ENCODE results near the gene ZFAND3.

The ZFAND3 gene

GRCh38 chr6:38142178-38142902 is 322.8 kb downstream of the ZFAND3 start:
- H3K27me3 ChIP-seq (ENCODE audit: control insufficient read depth, insufficient read depth, low read length) = no peaks in the 10 kb centered on the region
- no peaks in the 10 kb centered on the region for H3K4me1 ChIP-seq (ENCODE audit: control insufficient read depth, insufficient read depth, low read length)
- no peak overlapping the region for H3K9ac ChIP-seq (ENCODE audit: low read length)
- H3K27ac ChIP-seq (ENCODE audit: low read depth, low read length) = no peak overlapping the region
- H3K4me3 ChIP-seq (ENCODE audit: low read length) = no peak overlapping the region
- H3K36me3 ChIP-seq (ENCODE audit: control insufficient read depth, insufficient read depth, low read length) = no peaks in the 10 kb centered on the region

DNA sequence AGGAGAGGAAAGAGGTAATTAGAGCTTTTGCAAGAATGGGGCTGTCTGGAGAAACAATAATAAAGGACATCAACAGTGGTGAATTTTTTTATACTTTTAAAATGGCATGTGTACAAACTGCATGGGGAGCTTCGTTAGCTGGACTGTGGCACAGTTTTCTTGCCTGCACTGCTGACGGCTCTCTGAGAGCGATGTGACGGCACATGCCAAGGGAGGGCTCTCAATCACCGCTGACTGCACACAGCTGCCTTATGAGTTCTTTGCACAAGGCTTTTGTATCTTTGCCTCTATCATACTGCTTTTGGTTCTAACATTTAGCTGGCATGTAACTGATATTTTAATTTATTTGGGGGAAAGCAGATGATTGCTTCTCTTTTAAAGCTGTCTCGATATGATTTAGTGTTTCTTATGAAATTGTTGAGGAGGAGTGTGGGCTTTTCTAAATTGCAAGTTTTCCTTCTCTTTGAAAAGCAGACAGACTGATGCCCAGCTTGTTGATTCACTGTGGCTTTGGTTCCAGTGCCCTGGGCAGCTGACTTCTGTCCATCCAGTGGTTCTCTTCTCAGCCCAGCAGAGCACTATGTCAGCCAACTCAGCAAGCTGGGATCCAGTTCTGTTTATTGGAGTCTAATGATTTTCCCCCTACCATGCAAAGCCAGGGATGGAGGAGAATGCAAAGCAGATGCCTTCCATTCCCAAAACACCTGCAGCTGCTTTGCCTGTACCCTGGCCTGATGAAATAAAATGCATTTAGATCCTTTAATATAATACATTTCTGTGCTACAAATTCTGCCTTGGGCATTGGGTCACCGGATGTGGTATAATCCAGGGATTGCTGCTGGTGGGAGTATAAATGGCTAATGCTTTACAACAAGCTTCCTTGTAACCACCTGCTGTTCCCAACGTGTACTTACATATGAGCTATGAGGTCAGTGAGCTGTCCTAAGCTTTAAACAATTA is 323.9 kb downstream of the ZFAND3 start:
- H3K9ac ChIP-seq (ENCODE audit: low read length) = no peak overlapping the region
- no peaks in the 10 kb centered on the region for H3K36me3 ChIP-seq (ENCODE audit: control insufficient read depth, insufficient read depth, low read length)
- no peak overlapping the region for H3K4me3 ChIP-seq (ENCODE audit: low read length)
- no peaks in the 10 kb centered on the region for H3K27me3 ChIP-seq (ENCODE audit: control insufficient read depth, insufficient read depth, low read length)
- no peak overlapping the region for H3K27ac ChIP-seq (ENCODE audit: low read depth, low read length)
- H3K4me1 ChIP-seq (ENCODE audit: control insufficient read depth, insufficient read depth, low read length) = no peaks in the 10 kb centered on the region

GRCh38 chr6:38144365-38144945 is 324.9 kb downstream of the ZFAND3 start:
- H3K36me3 ChIP-seq (ENCODE audit: control insufficient read depth, insufficient read depth, low read length) = no peaks in the 10 kb centered on the region
- no peak overlapping the region for H3K27ac ChIP-seq (ENCODE audit: low read depth, low read length)

GRCh38 chr6:38146021-38146733 is 326.6 kb downstream of the ZFAND3 start:
- H3K27ac ChIP-seq (ENCODE audit: low read depth, low read length) = no peak overlapping the region
- no peak overlapping the region for H3K9ac ChIP-seq (ENCODE audit: low read length)
- H3K36me3 ChIP-seq (ENCODE audit: control insufficient read depth, insufficient read depth, low read length) = no peaks in the 10 kb centered on the region
- no peaks in the 10 kb centered on the region for H3K27me3 ChIP-seq (ENCODE audit: control insufficient read depth, insufficient read depth, low read length)
- H3K4me3 ChIP-seq (ENCODE audit: low read length) = no peak overlapping the region
- H3K4me1 ChIP-seq (ENCODE audit: control insufficient read depth, insufficient read depth, low read length) = no peaks in the 10 kb centered on the region

More at GRCh38 chr6:38144365-38144945, 324.9 kb downstream of the ZFAND3 start:
- H3K4me3 ChIP-seq (ENCODE audit: low read length) = no peak overlapping the region
- H3K27me3 ChIP-seq (ENCODE audit: control insufficient read depth, insufficient read depth, low read length) = no peaks in the 10 kb centered on the region
- no peak overlapping the region for H3K9ac ChIP-seq (ENCODE audit: low read length)
- no peaks in the 10 kb centered on the region for H3K4me1 ChIP-seq (ENCODE audit: control insufficient read depth, insufficient read depth, low read length)

DNA sequence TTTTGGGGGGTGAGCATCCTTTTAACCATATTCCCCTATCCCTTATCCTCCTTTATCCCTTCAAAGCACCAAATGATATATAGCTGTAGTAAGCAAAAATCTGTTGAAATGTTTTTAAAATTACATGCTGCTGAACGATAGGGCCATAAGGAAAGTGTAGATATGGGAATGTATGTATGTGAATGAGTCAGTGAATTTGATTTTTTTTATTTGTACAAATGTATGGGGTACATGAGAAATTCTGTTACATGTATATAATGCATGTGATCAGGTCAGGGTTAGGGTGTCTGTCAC is 327.2 kb downstream of the ZFAND3 start:
- Histone ChIP-seq H3K4me1 (ENCODE audit: control insufficient read depth, insufficient read depth, low read length) (no peaks in the 10 kb centered on the region), H3K9ac (ENCODE audit: low read length) (no peak overlapping the region), H3K27me3 (ENCODE audit: control insufficient read depth, insufficient read depth, low read length) (no peaks in the 10 kb centered on the region)

GRCh38 chr6:38148606-38149005 is 329.1 kb downstream of the ZFAND3 start:
- Histone ChIP-seq H3K36me3 (ENCODE audit: control insufficient read depth, insufficient read depth, low read length) (no peaks in the 10 kb centered on the region), H3K4me3 (ENCODE audit: low read length) (no peak overlapping the region), H3K27ac (ENCODE audit: low read depth, low read length) (no peak overlapping the region), H3K4me1 (ENCODE audit: control insufficient read depth, insufficient read depth, low read length) (no peaks in the 10 kb centered on the region), H3K27me3 (ENCODE audit: control insufficient read depth, insufficient read depth, low read length) (no peaks in the 10 kb centered on the region), H3K9ac (ENCODE audit: low read length) (no peak overlapping the region)

More for the DNA sequence above, 327.2 kb downstream of the ZFAND3 start:
- Histone ChIP-seq H3K27ac (ENCODE audit: low read depth, low read length) (no peak overlapping the region), H3K36me3 (ENCODE audit: control insufficient read depth, insufficient read depth, low read length) (no peaks in the 10 kb centered on the region), H3K4me3 (ENCODE audit: low read length) (no peak overlapping the region)

GRCh38 chr6:38149531-38149930 is 330.0 kb downstream of the ZFAND3 start:
- no peak overlapping the region for H3K27ac ChIP-seq (ENCODE audit: low read depth, low read length)
- H3K9ac ChIP-seq (ENCODE audit: low read length) = no peak overlapping the region
- H3K27me3 ChIP-seq (ENCODE audit: control insufficient read depth, insufficient read depth, low read length) = no peaks in the 10 kb centered on the region
- H3K4me1 ChIP-seq (ENCODE audit: control insufficient read depth, insufficient read depth, low read length) = no peaks in the 10 kb centered on the region
- H3K36me3 ChIP-seq (ENCODE audit: control insufficient read depth, insufficient read depth, low read length) = no peaks in the 10 kb centered on the region
- no peak overlapping the region for H3K4me3 ChIP-seq (ENCODE audit: low read length)

DNA sequence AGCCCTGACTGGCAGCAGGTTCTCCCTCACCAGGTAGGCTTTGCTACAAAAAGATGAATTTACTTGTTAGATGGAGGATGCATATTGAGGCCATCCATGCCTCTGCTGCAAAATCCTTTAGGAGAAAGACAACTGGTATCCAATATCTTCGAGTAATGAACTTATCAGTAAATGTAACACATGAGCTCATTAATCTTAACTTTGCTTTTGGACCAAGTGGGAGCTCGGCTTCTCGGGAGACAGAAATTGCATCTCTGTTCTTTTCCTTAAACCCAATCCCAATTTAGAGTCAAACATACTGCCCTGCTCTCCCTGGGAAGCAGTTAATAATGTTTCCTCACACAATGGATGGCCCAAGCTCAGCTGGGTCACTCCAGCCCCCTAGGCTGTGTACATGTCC is 330.5 kb downstream of the ZFAND3 start:
- Histone ChIP-seq H3K9ac (ENCODE audit: low read length) (no peak overlapping the region), H3K27me3 (ENCODE audit: control insufficient read depth, insufficient read depth, low read length) (no peaks in the 10 kb centered on the region), H3K27ac (ENCODE audit: low read depth, low read length) (no peak overlapping the region), H3K36me3 (ENCODE audit: control insufficient read depth, insufficient read depth, low read length) (peaks cover under 1% of the 10 kb centered on the region), H3K4me1 (ENCODE audit: control insufficient read depth, insufficient read depth, low read length) (no peaks in the 10 kb centered on the region), H3K4me3 (ENCODE audit: low read length) (no peak overlapping the region)

- Histone ChIP-seq H3K4me1 (ENCODE audit: control insufficient read depth, insufficient read depth, low read length) (no peaks in the 10 kb centered on the region), H3K27me3 (ENCODE audit: control insufficient read depth, insufficient read depth, low read length) (no peaks in the 10 kb centered on the region), H3K4me3 (ENCODE audit: low read length) (no peak overlapping the region), H3K9ac (ENCODE audit: low read length) (no peak overlapping the region), H3K36me3 (ENCODE audit: control insufficient read depth, insufficient read depth, low read length) (peaks cover 4% of the 10 kb centered on the region), H3K27ac (ENCODE audit: low read depth, low read length) (no peak overlapping the region)
Measured at GRCh38 chr6:38150681-38151296, 331.3 kb downstream of the ZFAND3 start.

DNA sequence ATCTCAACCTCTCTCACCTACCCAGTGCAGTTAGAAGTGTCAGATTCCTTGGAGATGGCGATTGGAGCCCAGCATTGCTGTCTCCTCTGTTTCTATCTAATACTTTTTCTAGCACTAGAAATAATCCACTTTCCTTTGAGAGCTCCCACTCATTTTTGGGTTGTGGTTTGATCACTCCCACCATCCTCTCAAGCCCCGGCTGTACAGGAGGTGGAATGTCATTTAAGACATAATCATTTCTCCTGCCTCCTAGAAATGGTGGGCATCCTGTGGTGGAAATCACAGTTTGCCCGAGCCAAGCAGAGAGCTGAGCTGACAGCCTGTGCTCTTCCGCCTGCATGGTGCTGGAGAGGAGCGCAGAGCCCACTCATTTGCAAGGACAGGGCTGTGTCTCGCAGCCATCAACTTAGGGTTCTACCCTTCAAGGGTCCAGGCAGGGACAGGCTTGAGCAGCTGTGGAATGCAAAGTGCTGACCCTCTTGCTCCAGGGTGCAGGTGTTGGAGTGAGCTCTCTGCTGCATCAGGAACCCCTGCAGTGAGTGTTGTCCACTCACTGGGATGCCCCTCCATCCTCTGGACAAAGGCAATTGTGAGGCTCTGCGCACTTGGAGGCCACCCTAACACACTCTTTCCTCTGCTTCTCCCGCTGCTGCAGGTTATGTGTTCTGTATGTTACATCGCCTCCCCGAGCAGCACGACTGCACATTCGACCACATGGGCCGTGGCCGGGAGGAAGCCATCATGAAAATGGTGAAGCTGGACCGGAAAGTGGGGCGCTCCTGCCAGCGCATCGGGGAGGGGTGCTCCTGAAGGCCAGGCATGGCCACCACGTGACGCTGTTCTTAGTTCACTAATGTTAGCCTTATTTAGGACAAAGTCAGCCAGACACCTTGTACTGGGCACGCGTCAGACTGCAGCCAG is 332.3 kb downstream of the ZFAND3 start:
- Histone ChIP-seq H3K36me3 (ENCODE audit: control insufficient read depth, insufficient read depth, low read length) (peaks cover 4% of the 10 kb centered on the region), H3K27ac (ENCODE audit: low read depth, low read length) (no peak overlapping the region), H3K4me3 (ENCODE audit: low read length) (no peak overlapping the region), H3K27me3 (ENCODE audit: control insufficient read depth, insufficient read depth, low read length) (no peaks in the 10 kb centered on the region), H3K9ac (ENCODE audit: low read length) (no peak overlapping the region), H3K4me1 (ENCODE audit: control insufficient read depth, insufficient read depth, low read length) (no peaks in the 10 kb centered on the region)

- Histone ChIP-seq H3K4me3 (ENCODE audit: low read length) (no peak overlapping the region), H3K4me1 (ENCODE audit: control insufficient read depth, insufficient read depth, low read length) (no peaks in the 10 kb centered on the region), H3K36me3 (ENCODE audit: control insufficient read depth, insufficient read depth, low read length) (peaks cover 4% of the 10 kb centered on the region), H3K27ac (ENCODE audit: low read depth, low read length) (no peak overlapping the region), H3K9ac (ENCODE audit: low read length) (no peak overlapping the region), H3K27me3 (ENCODE audit: control insufficient read depth, insufficient read depth, low read length) (no peaks in the 10 kb centered on the region)
Measured at GRCh38 chr6:38152620-38153019, 333.1 kb downstream of the ZFAND3 start.
